ENCODE measurements around the gene SLC26A11.
"Not testable (repeated sequence)": the region's sequence is repeated elsewhere in the genome, so short reads cannot be mapped to it uniquely, and the experiment has no call there.

SLC26A11 gene

DNA sequence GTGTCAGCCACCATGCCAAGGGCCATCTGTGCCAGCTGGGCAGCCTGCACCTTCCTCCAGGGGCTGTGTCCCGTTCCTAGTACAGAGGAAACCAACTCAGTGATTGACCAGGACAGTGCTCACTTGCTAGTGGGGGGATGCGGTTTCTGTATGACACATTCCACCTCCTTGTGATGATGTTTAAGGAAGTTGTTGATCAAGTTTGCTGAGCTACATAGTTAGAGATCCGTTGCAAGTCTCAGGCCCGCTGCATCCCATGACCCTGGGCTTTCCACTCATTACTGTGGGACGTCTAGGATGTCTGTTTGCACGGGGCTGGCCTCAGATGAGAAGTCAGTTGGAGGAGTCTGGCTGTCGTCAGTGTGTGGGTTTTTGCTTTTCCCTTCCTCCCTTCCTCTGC lies 74.0 kb downstream of the SLC26A11 start:
- H3K27me3 ChIP-seq (ENCODE audit: control insufficient read depth, insufficient read depth, low read length), result no peaks in the 10 kb centered on the region
- no peak overlapping the region for H3K27ac ChIP-seq (ENCODE audit: low read length)
- no peak overlapping the region for H3K9ac ChIP-seq (ENCODE audit: low read length)
- H3K9me3 ChIP-seq (ENCODE audit: control insufficient read depth, low read depth, low read length), result no peaks in the 10 kb centered on the region
- peaks cover 63% of the 10 kb centered on the region for H3K36me3 ChIP-seq (ENCODE audit: control insufficient read depth, low read depth, low read length)
- H3K4me1 ChIP-seq (ENCODE audit: control insufficient read depth, low read depth, low read length), result no peaks in the 10 kb centered on the region
- H3K4me3 ChIP-seq (ENCODE audit: low read length), result no peak overlapping the region

DNA sequence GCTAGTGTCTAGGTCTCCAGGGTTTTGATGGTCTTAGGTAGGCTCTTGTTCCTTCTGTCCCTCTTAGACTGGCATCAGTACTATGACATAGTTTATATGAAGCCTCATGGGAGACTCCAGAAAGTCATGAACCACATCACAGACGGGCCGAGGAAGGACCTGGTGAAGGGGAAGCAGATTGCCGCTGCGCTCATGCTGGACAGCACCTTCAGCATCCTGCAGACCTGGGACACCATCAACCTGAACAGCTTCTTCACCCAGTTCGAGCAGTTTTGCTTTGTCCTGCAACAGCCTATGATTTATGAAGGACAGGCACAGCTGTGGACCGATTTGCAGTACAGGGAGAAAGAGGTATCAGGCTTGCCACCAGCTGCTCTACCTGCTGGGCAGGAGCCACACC lies 74.4 kb downstream of the SLC26A11 start:
- Histone ChIP-seq H3K27ac (ENCODE audit: low read length) (no peak overlapping the region), H3K9me3 (ENCODE audit: control insufficient read depth, low read depth, low read length) (no peaks in the 10 kb centered on the region), H3K9ac (ENCODE audit: low read length) (no peak overlapping the region), H3K4me1 (ENCODE audit: control insufficient read depth, low read depth, low read length) (no peaks in the 10 kb centered on the region), H3K4me3 (ENCODE audit: low read length) (no peak overlapping the region), H3K27me3 (ENCODE audit: control insufficient read depth, insufficient read depth, low read length) (no peaks in the 10 kb centered on the region), H3K36me3 (ENCODE audit: control insufficient read depth, low read depth, low read length) (peaks cover 63% of the 10 kb centered on the region)

DNA sequence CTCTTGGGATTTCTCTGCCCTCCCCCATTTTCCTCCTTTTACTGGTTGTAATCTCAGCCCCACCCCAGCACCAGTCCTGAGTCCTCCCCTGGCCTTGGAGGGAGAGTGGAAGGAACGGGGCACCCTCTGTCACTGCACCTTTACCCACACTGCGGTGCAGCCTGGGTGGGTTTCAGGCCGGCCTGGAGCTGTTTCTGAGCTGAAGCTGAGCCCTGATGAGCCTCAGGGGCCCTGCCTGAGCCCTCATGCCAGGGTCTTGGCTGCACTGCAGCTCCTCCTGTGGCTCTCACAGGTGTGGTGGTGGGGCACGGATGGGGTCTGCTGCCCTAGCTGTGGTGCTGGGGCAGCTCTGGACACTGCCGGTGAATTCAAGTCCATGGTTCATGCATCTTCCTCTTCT lies 74.9 kb downstream of the SLC26A11 start:
- H3K9ac ChIP-seq (ENCODE audit: low read length), result no peak overlapping the region
- no peaks in the 10 kb centered on the region for H3K27me3 ChIP-seq (ENCODE audit: control insufficient read depth, insufficient read depth, low read length)
- no peak overlapping the region for H3K27ac ChIP-seq (ENCODE audit: low read length)
- no peaks in the 10 kb centered on the region for H3K9me3 ChIP-seq (ENCODE audit: control insufficient read depth, low read depth, low read length)
- H3K36me3 ChIP-seq (ENCODE audit: control insufficient read depth, low read depth, low read length), result peaks cover 61% of the 10 kb centered on the region
- no peak overlapping the region for H3K4me3 ChIP-seq (ENCODE audit: low read length)
- no peaks in the 10 kb centered on the region for H3K4me1 ChIP-seq (ENCODE audit: control insufficient read depth, low read depth, low read length)

GRCh38 chr17:80295559-80295958 lies 75.3 kb downstream of the SLC26A11 start:
- no peak overlapping the region for H3K27ac ChIP-seq (ENCODE audit: low read length)
- no peaks in the 10 kb centered on the region for H3K4me1 ChIP-seq (ENCODE audit: control insufficient read depth, low read depth, low read length)
- no peak overlapping the region for H3K4me3 ChIP-seq (ENCODE audit: low read length)
- H3K27me3 ChIP-seq (ENCODE audit: control insufficient read depth, insufficient read depth, low read length), result no peaks in the 10 kb centered on the region
- no peak overlapping the region for H3K9ac ChIP-seq (ENCODE audit: low read length)
- no peaks in the 10 kb centered on the region for H3K9me3 ChIP-seq (ENCODE audit: control insufficient read depth, low read depth, low read length)
- H3K36me3 ChIP-seq (ENCODE audit: control insufficient read depth, low read depth, low read length), result peaks cover 57% of the 10 kb centered on the region

DNA sequence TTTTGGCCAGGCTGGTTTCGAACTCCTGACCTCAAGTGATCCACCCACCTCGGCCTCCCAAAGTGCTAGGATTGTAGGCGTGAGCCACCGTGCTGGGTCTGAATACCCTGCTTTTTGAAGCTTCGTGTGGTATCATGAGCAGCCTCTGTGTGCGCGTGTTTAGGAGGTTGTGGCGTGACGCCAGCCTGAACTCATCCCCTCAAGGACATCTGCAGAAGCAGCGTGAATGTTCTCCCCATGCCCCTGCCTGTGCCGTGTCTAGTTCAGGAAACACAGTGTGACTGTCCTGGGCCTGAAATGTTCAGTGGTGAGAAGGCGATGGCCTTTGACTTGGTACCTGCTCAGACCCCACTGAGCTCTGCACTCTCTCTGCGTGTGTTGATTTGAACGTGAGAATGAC lies 76.0 kb downstream of the SLC26A11 start:
- H3K4me3 ChIP-seq (ENCODE audit: low read length), result no peak overlapping the region
- H3K27ac ChIP-seq (ENCODE audit: low read length), result no peak overlapping the region
- no peaks in the 10 kb centered on the region for H3K9me3 ChIP-seq (ENCODE audit: control insufficient read depth, low read depth, low read length)
- H3K36me3 ChIP-seq (ENCODE audit: control insufficient read depth, low read depth, low read length), result peaks cover 54% of the 10 kb centered on the region
- H3K27me3 ChIP-seq (ENCODE audit: control insufficient read depth, insufficient read depth, low read length), result no peaks in the 10 kb centered on the region
- H3K4me1 ChIP-seq (ENCODE audit: control insufficient read depth, low read depth, low read length), result no peaks in the 10 kb centered on the region
- no peak overlapping the region for H3K9ac ChIP-seq (ENCODE audit: low read length)

DNA sequence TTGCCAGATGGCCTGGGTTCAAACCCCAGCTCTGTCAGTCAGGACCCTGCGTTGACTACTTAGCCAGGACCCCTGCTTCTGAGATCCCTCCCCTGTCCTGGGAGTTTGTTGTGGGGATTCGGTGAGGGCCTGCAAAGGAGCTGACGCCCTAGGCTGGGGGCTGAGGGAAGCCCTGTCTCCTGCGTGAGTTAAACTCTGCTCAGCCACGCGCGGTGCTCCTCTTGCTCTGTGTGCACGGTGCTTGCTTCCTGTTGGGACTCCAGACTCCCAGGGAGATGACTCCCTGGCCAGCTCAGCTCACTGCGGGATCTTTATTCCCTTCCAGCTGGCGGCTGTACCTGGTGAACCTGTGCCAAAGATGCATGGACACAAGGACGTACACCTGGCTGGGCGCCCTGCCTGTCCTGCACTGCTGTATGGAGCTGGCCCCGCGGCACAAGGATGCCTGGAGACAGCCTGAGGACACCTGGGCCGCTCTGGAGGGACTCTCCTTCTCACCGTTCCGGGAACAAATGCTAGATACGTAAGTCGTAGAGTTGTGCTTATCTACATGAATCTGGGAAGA lies 77.9 kb downstream of the SLC26A11 start:
- no peaks in the 10 kb centered on the region for H3K9me3 ChIP-seq (ENCODE audit: control insufficient read depth, low read depth, low read length)
- no peak overlapping the region for H3K9ac ChIP-seq (ENCODE audit: low read length)
- no peak overlapping the region for H3K4me3 ChIP-seq (ENCODE audit: low read length)
- peaks cover 46% of the 10 kb centered on the region for H3K36me3 ChIP-seq (ENCODE audit: control insufficient read depth, low read depth, low read length)
- H3K27me3 ChIP-seq (ENCODE audit: control insufficient read depth, insufficient read depth, low read length), result no peaks in the 10 kb centered on the region
- H3K27ac ChIP-seq (ENCODE audit: low read length), result no peak overlapping the region
- no peaks in the 10 kb centered on the region for H3K4me1 ChIP-seq (ENCODE audit: control insufficient read depth, low read depth, low read length)

- not testable (repeated sequence) for H3K4me1 ChIP-seq (ENCODE audit: control insufficient read depth, low read depth, low read length); H3K9me3 ChIP-seq (ENCODE audit: control insufficient read depth, low read depth, low read length); H3K4me3 ChIP-seq (ENCODE audit: low read length); H3K27me3 ChIP-seq (ENCODE audit: control insufficient read depth, insufficient read depth, low read length); H3K9ac ChIP-seq (ENCODE audit: low read length); H3K27ac ChIP-seq (ENCODE audit: low read length)
- peaks cover 39% of the 10 kb centered on the region for H3K36me3 ChIP-seq (ENCODE audit: control insufficient read depth, low read depth, low read length)
Measured at GRCh38 chr17:80299350-80300100, 79.3 kb downstream of the SLC26A11 start.

DNA sequence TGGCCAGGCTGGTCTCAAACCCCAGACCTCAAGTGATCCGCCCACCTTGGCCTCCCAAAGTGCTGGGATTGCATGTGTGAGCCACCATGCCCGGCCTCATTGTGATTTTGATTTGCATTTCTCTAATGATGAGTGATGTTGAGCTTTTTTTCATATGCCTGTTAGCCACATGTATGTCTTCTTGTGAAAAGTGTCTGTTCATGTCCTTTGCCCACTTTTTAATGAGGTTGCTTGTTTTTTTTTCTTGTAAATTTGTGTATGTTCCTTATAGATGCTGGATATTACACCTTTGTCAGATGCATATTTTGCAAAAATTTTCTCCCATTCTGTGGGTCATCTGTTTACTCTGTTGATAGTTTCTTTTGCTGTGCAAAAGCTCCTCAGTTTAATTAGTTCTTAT lies 80.5 kb downstream of the SLC26A11 start:
- not testable (repeated sequence) for H3K27ac ChIP-seq (ENCODE audit: low read length); H3K9me3 ChIP-seq (ENCODE audit: control insufficient read depth, low read depth, low read length); H3K9ac ChIP-seq (ENCODE audit: low read length); H3K27me3 ChIP-seq (ENCODE audit: control insufficient read depth, insufficient read depth, low read length); H3K4me3 ChIP-seq (ENCODE audit: low read length); H3K4me1 ChIP-seq (ENCODE audit: control insufficient read depth, low read depth, low read length)
- H3K36me3 ChIP-seq (ENCODE audit: control insufficient read depth, low read depth, low read length), result peaks cover 29% of the 10 kb centered on the region
